HepG2 (cell line): ENCODE data around the gene PLB1. TPM values are rescaled to one million over a fixed set of nuclear protein-coding genes. Genes with fewer than 3 reads are reported as not detected.

ENCODE experiments used
- ATAC-seq: fragments of 200-7000 bp; cut with Tn5 transposase; 3 replicates; pipeline ENCODE4 v1.9.1; 2020; ENCODE audit warnings: mild to moderate bottlenecking, moderate library complexity
- BruUV-seq: library from RNA; stranded (reverse); fragments of 400-500 nt; replicated peaks from 2 replicates; lab custom pipeline; 2021; lab: Mats Ljungman, UMichigan
- CTCF ChIA-PET: fragments of 300-600 bp; formaldehyde crosslinking; extraction: SDS; loops from one replicate; lab custom pipeline; 2021; ENCODE audit warnings: low total read pairs, inconsistent platforms, low intra/inter-chr PET ratio; lab: Yijun Ruan, JAX
- POLR2A ChIA-PET: fragments of 350-600 bp; sonication (Branson Sonifier 250); formaldehyde crosslinking; loops from one replicate; lab custom pipeline; 2020; ENCODE audit warnings: antibody characterized with exemption, inconsistent platforms; lab: Yijun Ruan, JAX
- DNase-seq: peaks from one replicate; pipeline ENCODE4 v3.0.0-alpha.2; 2015; ENCODE audit warnings: low spot score
- FAIRE-seq: peaks from 3 replicates; lab custom pipeline; 2011; peaks lifted over from hg19 to GRCh38; lab: Jason Lieb, UNC
- H2AFZ ChIP-seq: one replicate; pipeline ENCODE4 v1.6.1; 2011; ENCODE audit warnings: low read length, inconsistent platforms
- H3K27ac ChIP-seq: fragments of 300-600 bp; 3 replicates; pipeline ENCODE4 v1.8.0; 2011; ENCODE audit warnings: mixed run types, mild to moderate bottlenecking, mixed read lengths, low read length, inconsistent platforms; ENCODE audit not compliant: insufficient read depth; ENCODE audit errors: extremely low read length
- H3K27me3 ChIP-seq, 2 experiments: fragments of 200-600 bp in 1 of 2; 2 replicates in 1 of 2; 3 replicates in 1 of 2; pipeline versions ENCODE4 v1.6.0 to v1.8.0; 2011; ENCODE audit warnings: low read length in 2 of 2, mild to moderate bottlenecking in 2 of 2, moderate library complexity in 2 of 2, inconsistent platforms in 1 of 2; ENCODE audit not compliant: insufficient read depth in 2 of 2, control insufficient read depth in 1 of 2
- H3K36me3 ChIP-seq, 2 experiments: fragments of 200-600 bp in 1 of 2; replicated peaks in 1 of 2; 2 replicates in 1 of 2; 3 replicates in 1 of 2; pipeline versions ENCODE4 v1.5.1 to v1.8.0; 2011; ENCODE audit warnings: low read length in 2 of 2, inconsistent platforms in 1 of 2; ENCODE audit not compliant: insufficient read depth in 2 of 2, control insufficient read depth in 1 of 2
- H3K4me1 ChIP-seq: 2 replicates; pipeline ENCODE4 v1.5.1; 2012; ENCODE audit warnings: low read length, inconsistent platforms; ENCODE audit not compliant: insufficient read depth
- H3K4me2 ChIP-seq: 2 replicates; pipeline ENCODE4 v1.6.0; 2011; ENCODE audit warnings: low read depth, low read length, inconsistent platforms
- H3K4me3 ChIP-seq, 3 experiments: fragments of 200-600 bp in 1 of 3; sonication (generic), shearing (Covaris generic) in 1 of 3; replicated peaks in 1 of 3; 2 replicates each; pipeline ENCODE4 v1.5.1; 2011 to 2016; ENCODE audit warnings: low read length in 3 of 3, inconsistent platforms in 2 of 3, low read depth in 2 of 3, mild to moderate bottlenecking in 2 of 3, control low read depth in 1 of 3, mixed read lengths in 1 of 3; ENCODE audit not compliant: insufficient read depth in 1 of 3
- H3K79me2 ChIP-seq: one replicate; pipeline ENCODE4 v1.6.1; 2011; ENCODE audit warnings: low read length, inconsistent platforms; ENCODE audit not compliant: insufficient read depth
- H3K9ac ChIP-seq: 2 replicates; pipeline ENCODE4 v1.6.0; 2011; ENCODE audit warnings: mild to moderate bottlenecking, low read depth, low read length, inconsistent platforms; ENCODE audit not compliant: insufficient read depth
- H3K9me3 ChIP-seq: 2 replicates; pipeline ENCODE4 v1.5.1; 2012; ENCODE audit warnings: mild to moderate bottlenecking, low read length
- H4K20me1 ChIP-seq: 2 replicates; pipeline ENCODE4 v1.6.0; 2011; ENCODE audit warnings: inconsistent platforms, mild to moderate bottlenecking, low read length, moderate library complexity; ENCODE audit not compliant: insufficient read depth
- ATF7-NPFF ChIP-seq: sonication (generic); formaldehyde crosslinking; IDR thresholded peaks from 2 replicates; pipeline ENCODE4 v1.8.1; 2023; ENCODE audit warnings: mild to moderate bottlenecking, low read depth, missing genetic modification reagents, moderate library complexity
- NFYB ChIP-seq: sonication (generic); formaldehyde crosslinking; IDR thresholded peaks from 2 replicates; pipeline ENCODE4 v1.4.0; 2020; ENCODE audit warnings: missing genetic modification reagents
- SPEN ChIP-seq: sonication (generic); formaldehyde crosslinking; IDR thresholded peaks from 2 replicates; pipeline ENCODE4 v1.5.1; 2020; ENCODE audit warnings: low read depth, mild to moderate bottlenecking, missing genetic modification reagents
- TERF1 ChIP-seq: sonication (generic); formaldehyde crosslinking; IDR thresholded peaks from 2 replicates; pipeline ENCODE4 v1.8.0; 2022; ENCODE audit warnings: mild to moderate bottlenecking, missing genetic modification reagents, moderate library complexity
- ZBTB21 ChIP-seq: sonication (generic); formaldehyde crosslinking; IDR thresholded peaks from 2 replicates; pipeline ENCODE4 v1.4.0; 2020; ENCODE audit warnings: missing genetic modification reagents
- ZNF337 ChIP-seq: sonication (generic); formaldehyde crosslinking; IDR thresholded peaks from 2 replicates; pipeline ENCODE4 v1.5.1; 2020; ENCODE audit warnings: missing genetic modification reagents, low read depth, mild to moderate bottlenecking, borderline replicate concordance
- ZNF567 ChIP-seq: sonication (generic); formaldehyde crosslinking; IDR thresholded peaks from 2 replicates; pipeline ENCODE4 v1.8.1; 2023; ENCODE audit warnings: mild to moderate bottlenecking, missing genetic modification reagents, borderline replicate concordance
- ZNF660 ChIP-seq: sonication (generic); formaldehyde crosslinking; IDR thresholded peaks from 2 replicates; pipeline ENCODE4 v1.5.1; 2020; ENCODE audit warnings: mild to moderate bottlenecking, low read depth, missing genetic modification reagents, borderline replicate concordance
- ZNF766 ChIP-seq: sonication (generic); formaldehyde crosslinking; IDR thresholded peaks from 2 replicates; pipeline ENCODE4 v1.5.0; 2020; ENCODE audit warnings: missing genetic modification reagents, borderline replicate concordance
- ZNF788 ChIP-seq: sonication (generic); formaldehyde crosslinking; IDR thresholded peaks from 2 replicates; pipeline ENCODE4 v1.5.0; 2020; ENCODE audit warnings: mild to moderate bottlenecking, missing genetic modification reagents, borderline replicate concordance
- WGBS: methylation state at CpG from one replicate; pipeline ENCODE4 v1.1.6; 2017; ENCODE audit warnings: low lambda C conversion rate; 5-methylcytosine and 5-hydroxymethylcytosine counted together
- in situ Hi-C: cut with HindIII; loops from 2 replicates; pipeline ENCODE4 v1.10.0; 2017; ENCODE audit warnings: low pct_unique_long_range_greater_than_20kb; ENCODE audit not compliant: extremely low pct_ligation_motif_present
- intact Hi-C: fragments of 100-400 bp; cut with micrococcal nuclease; formaldehyde crosslinking; loops from one replicate; pipeline ENCODE4 v1.10.0; 2022; ENCODE audit not compliant: unreplicated experiment
- polyA plus RNA-seq, 8 experiments: library from polyadenylated mRNA; depleted of rRNA in 3 of 8; stranded (reverse) in 7 of 8; unstranded in 1 of 8; fragments of >200 nt; fragmentation: Illumina TruSeq in 4 of 8; extraction: Trizol in 4 of 8; gene quantifications; 2 replicates each; pipeline versions ENCODE4 v1.2.1 to v1.2.3, GENCODE V29; 2011 to 2016; ENCODE audit warnings: low read depth in 4 of 8, missing spikeins in 1 of 8, mixed read lengths in 1 of 8; ENCODE audit not compliant: insufficient read depth in 1 of 8
- total RNA-seq, 5 experiments: library from RNA; depleted of rRNA; stranded (reverse); fragments of >200 nt; fragmentation: Illumina TruSeq; extraction: Trizol; gene quantifications; 2 replicates each; pipeline ENCODE4 v1.2.3, GENCODE V29; 2016; ENCODE audit warnings: low read depth in 1 of 5

PLB1 gene
- total and polyA plus RNA-seq, 2 of the 13 experiments (the other 11 are each of a cell fraction or from before 2014, with no cell fraction given), result 0.20 to 1.8 TPM

- Histone ChIP-seq H3K4me2 (no peak overlapping the region), H3K27ac (no peak overlapping the region), H3K9me3 (no peaks in the 10 kb centered on the region), H3K79me2 (no peaks in the 10 kb centered on the region), H3K4me1 (peaks cover 26% of the 10 kb centered on the region), H3K36me3 (no peaks in the 10 kb centered on the region), H3K27me3 (peaks cover 0 to 22% of the 10 kb centered on the region in 2 experiments; a peak in 3 of 5 replicates), H3K9ac (no peak overlapping the region), H4K20me1 (no peaks in the 10 kb centered on the region), H2AFZ (no peak overlapping the region), H3K4me3 (no peak overlapping the region)
- no peak for DNase-seq
- WGBS, result 22% methylated on average over 7 of the region's 7 CpGs
- intact Hi-C loops, result no loop called here
- FAIRE-seq, result no peak
- in situ Hi-C loops, result no loop called here
- CTCF ChIA-PET, result no interaction called here
- TF ChIP-seq ZNF766 (no peak), ZNF788 (CRISPR knock-in tag) (no peak), TERF1 (CRISPR knock-in tag) (no peak), ZNF567 (CRISPR knock-in tag) (no peak), ZNF337 (no peak), ZNF660 (CRISPR knock-in tag) (no peak), NFYB (CRISPR knock-in tag) (no peak), ATF7-NPFF (no peak), ZBTB21 (no peak), SPEN (CRISPR knock-in tag) (no peak)
- TF ChIP-seq, all 625 proteins: peak for 0
- no peak for ATAC-seq
- POLR2A ChIA-PET, result no interaction called here
- BruUV-seq, result no TSS peak
Measured at GRCh38 chr2:28626891-28627421, 131.1 kb downstream of the PLB1 start.
